ENCODE results near the gene ITPKC.

ITPKC gene

GRCh38 chr19:40690050-40690692 is 26.7 kb upstream of the ITPKC start, which contains the start of gene NUMBL:
Gene NUMBL, minus strand, starts transcription at chr19:40690651. Its CDS starts 168 bp downstream, at chr19:40690483.
- DNase-seq (ENCODE audit: low read depth in 3 of 3) = no peak

- peak; percentile 77 to 84 (median 79) for DNase-seq (ENCODE audit: low read depth in 3 of 3)
Observed at GRCh38 chr19:40690693-40691420, 26.1 kb upstream of the ITPKC start.

GRCh38 chr19:40691421-40692211 is 25.3 kb upstream of the ITPKC start:
- DNase-seq (ENCODE audit: low read depth in 3 of 3) = peak in 1 of 3 experiments; percentile 18

- DNase-seq (ENCODE audit: low read depth in 3 of 3) = no peak
Observed at GRCh38 chr19:40692212-40692551, 24.7 kb upstream of the ITPKC start.

- DNase-seq (ENCODE audit: low read depth in 3 of 3) = no peak
Observed at GRCh38 chr19:40693150-40693788, 23.6 kb upstream of the ITPKC start.

GRCh38 chr19:40693896-40694295 is 23.0 kb upstream of the ITPKC start:
- no peak for DNase-seq (ENCODE audit: low read depth in 3 of 3)

GRCh38 chr19:40695881-40696280 is 21.0 kb upstream of the ITPKC start:
- DNase-seq (ENCODE audit: low read depth in 3 of 3) = no peak

- no peak for DNase-seq (ENCODE audit: low read depth in 3 of 3)
Observed at GRCh38 chr19:40697007-40697406, 19.9 kb upstream of the ITPKC start.

GRCh38 chr19:40700083-40700482 is 16.8 kb upstream of the ITPKC start:
- DNase-seq (ENCODE audit: low read depth in 3 of 3) = no peak

- DNase-seq (ENCODE audit: low read depth in 3 of 3) = no peak
Observed at GRCh38 chr19:40701758-40702157, 15.2 kb upstream of the ITPKC start.

- no peak for DNase-seq (ENCODE audit: low read depth in 3 of 3)
Observed at GRCh38 chr19:40702337-40703012, 14.4 kb upstream of the ITPKC start.

- DNase-seq (ENCODE audit: low read depth in 3 of 3) = no peak
Observed at GRCh38 chr19:40703029-40703755, 13.7 kb upstream of the ITPKC start.

GRCh38 chr19:40704491-40705361 is 12.2 kb upstream of the ITPKC start:
- DNase-seq (ENCODE audit: low read depth in 3 of 3) = no peak

GRCh38 chr19:40705362-40705651 is 11.6 kb upstream of the ITPKC start:
- DNase-seq (ENCODE audit: low read depth in 3 of 3) = no peak

GRCh38 chr19:40705950-40706619 is 10.8 kb upstream of the ITPKC start:
- DNase-seq (ENCODE audit: low read depth in 3 of 3) = no peak

GRCh38 chr19:40707615-40708014 is 9.3 kb upstream of the ITPKC start:
- DNase-seq (ENCODE audit: low read depth in 3 of 3) = no peak

GRCh38 chr19:40709817-40710216 is 7.1 kb upstream of the ITPKC start:
- no peak for DNase-seq (ENCODE audit: low read depth in 3 of 3)

GRCh38 chr19:40713939-40714338 is 3.0 kb upstream of the ITPKC start:
- DNase-seq (ENCODE audit: low read depth in 3 of 3) = no peak

GRCh38 chr19:40714441-40715299 is 2.2 kb upstream of the ITPKC start:
- peak; percentile 85 to 87 (median 85) for DNase-seq (ENCODE audit: low read depth in 3 of 3)
